IMR-90 (cell line): ENCODE results near the gene ACTR1A. TPM values are rescaled to one million over a fixed set of nuclear protein-coding genes. Genes with fewer than 3 reads are reported as not detected.

ENCODE experiments used
- ATAC-seq: fragments of 200-7000 bp; cut with Tn5 transposase; 2 replicates; pipeline ENCODE4 v1.9.1; 2020; ENCODE audit warnings: low read depth, mild to moderate bottlenecking, moderate library complexity
- BruUV-seq: library from RNA; stranded (reverse); fragments of 400-500 nt; replicated peaks from 2 replicates; lab custom pipeline; 2021; lab: Mats Ljungman, UMichigan
- CTCF ChIA-PET: fragments of 300-600 bp; formaldehyde crosslinking; extraction: SDS; loops from one replicate; lab custom pipeline; 2021; ENCODE audit warnings: antibody characterized with exemption; lab: Yijun Ruan, JAX
- POLR2A ChIA-PET: fragments of 300-600 bp; sonication (Branson Sonifier 250); formaldehyde crosslinking; loops from one replicate; lab custom pipeline; 2022; ENCODE audit warnings: antibody characterized with exemption; ENCODE audit not compliant: unreplicated experiment; lab: Charles Lee
- DNase-seq: peaks from one replicate; pipeline ENCODE4 v3.0.0; 2013
- H2AFZ ChIP-seq: replicated peaks from 2 replicates; pipeline ENCODE3; 2013; ENCODE audit warnings: low read length, mild to moderate bottlenecking; ENCODE audit not compliant: poor library complexity
- H2AK5ac ChIP-seq: 2 replicates; pipeline ENCODE4 v1.6.1; 2013; ENCODE audit warnings: low read depth, low read length, inconsistent platforms
- H2AK9ac ChIP-seq: replicated peaks from 2 replicates; pipeline ENCODE3; 2013; ENCODE audit warnings: mild to moderate bottlenecking, low read depth, low read length, moderate library complexity; ENCODE audit not compliant: poor library complexity
- H2BK120ac ChIP-seq: 2 replicates; pipeline ENCODE4 v1.6.1; 2013; ENCODE audit warnings: low read depth, low read length, inconsistent platforms
- H2BK15ac ChIP-seq: 3 replicates; pipeline ENCODE4 v1.6.1; 2013; ENCODE audit warnings: low read depth, low read length, inconsistent platforms
- H2BK20ac ChIP-seq: 2 replicates; pipeline ENCODE4 v1.6.1; 2013; ENCODE audit warnings: low read depth, mild to moderate bottlenecking, inconsistent platforms, low read length, moderate library complexity
- H2BK5ac ChIP-seq: 2 replicates; pipeline ENCODE4 v1.6.1; 2013; ENCODE audit warnings: mild to moderate bottlenecking, low read depth, low read length, inconsistent platforms; ENCODE audit not compliant: poor library complexity, severe bottlenecking
- H3K14ac ChIP-seq: replicated peaks from 2 replicates; pipeline ENCODE4 v1.6.1; 2013; ENCODE audit warnings: low read depth, low read length, inconsistent platforms
- H3K18ac ChIP-seq: 2 replicates; pipeline ENCODE4 v1.6.1; 2013; ENCODE audit warnings: low read depth, low read length, control low read depth
- H3K23ac ChIP-seq: 2 replicates; pipeline ENCODE4 v1.6.1; 2013; ENCODE audit warnings: low read depth, low read length, inconsistent platforms
- H3K27ac ChIP-seq: 2 replicates; pipeline ENCODE4 v1.5.1; 2013; ENCODE audit warnings: mild to moderate bottlenecking, control low read depth, low read length; ENCODE audit not compliant: insufficient read depth
- H3K27me3 ChIP-seq: 2 replicates; pipeline ENCODE4 v1.6.1; 2013; ENCODE audit warnings: low read length; ENCODE audit not compliant: control insufficient read depth, insufficient read depth
- H3K36me3 ChIP-seq: 2 replicates; pipeline ENCODE4 v1.6.1; 2013; ENCODE audit warnings: low read length, mixed read lengths; ENCODE audit not compliant: control insufficient read depth, insufficient read depth
- H3K4ac ChIP-seq: 2 replicates; pipeline ENCODE4 v1.6.1; 2013; ENCODE audit warnings: low read depth, low read length, inconsistent platforms
- H3K4me1 ChIP-seq: 2 replicates; pipeline ENCODE4 v1.6.1; 2013; ENCODE audit warnings: low read length, mixed read lengths; ENCODE audit not compliant: control insufficient read depth, insufficient read depth
- H3K4me2 ChIP-seq: 2 replicates; pipeline ENCODE4 v1.6.1; 2013; ENCODE audit warnings: low read depth, mild to moderate bottlenecking, control low read depth, low read length, moderate library complexity
- H3K4me3 ChIP-seq: 2 replicates; pipeline ENCODE4 v1.5.1; 2013; ENCODE audit warnings: low read depth, mild to moderate bottlenecking, control low read depth, low read length, moderate library complexity; ENCODE audit not compliant: insufficient read depth
- H3K56ac ChIP-seq: 2 replicates; pipeline ENCODE4 v1.6.1; 2013; ENCODE audit warnings: low read length, inconsistent platforms; ENCODE audit not compliant: insufficient read depth; ENCODE audit errors: extremely low read depth
- H3K79me1 ChIP-seq, 2 experiments: 2 replicates each; pipeline ENCODE4 v1.6.1; 2013; ENCODE audit warnings: low read length in 2 of 2, inconsistent platforms in 1 of 2, low read depth in 1 of 2
- H3K9ac ChIP-seq: 2 replicates; pipeline ENCODE4 v1.6.1; 2013; ENCODE audit warnings: low read depth, low read length, control low read depth
- H3K9me1 ChIP-seq: 2 replicates; pipeline ENCODE4 v1.6.1; 2013; ENCODE audit warnings: low read length, inconsistent platforms; ENCODE audit not compliant: insufficient read depth
- H3K9me3 ChIP-seq: 2 replicates; pipeline ENCODE4 v1.6.1; 2013; ENCODE audit warnings: low read length; ENCODE audit not compliant: control insufficient read depth, insufficient read depth
- H4K20me1 ChIP-seq: 2 replicates; pipeline ENCODE4 v1.6.1; 2013; ENCODE audit warnings: low read length, inconsistent platforms; ENCODE audit not compliant: insufficient read depth
- H4K5ac ChIP-seq: 2 replicates; pipeline ENCODE4 v1.6.1; 2013; ENCODE audit warnings: mild to moderate bottlenecking, low read depth, low read length, control low read depth
- H4K8ac ChIP-seq, 2 experiments: 2 replicates each; pipeline ENCODE4 v1.6.1; 2013; ENCODE audit warnings: low read depth in 2 of 2, low read length in 2 of 2, control low read depth in 1 of 2, inconsistent platforms in 1 of 2
- H4K91ac ChIP-seq: 2 replicates; pipeline ENCODE4 v1.6.1; 2013; ENCODE audit warnings: low read depth, low read length, inconsistent platforms; ENCODE audit not compliant: insufficient read depth
- BHLHE40 ChIP-seq: fragments of 150-350 bp; IDR thresholded peaks from 2 replicates; pipeline ENCODE4 v1.6.1; 2016; ENCODE audit warnings: mild to moderate bottlenecking, low read depth, low read length
- CTCF ChIP-seq: conservative IDR thresholded peaks from 2 replicates; pipeline ENCODE4 v1.5.1; 2012; ENCODE audit warnings: mild to moderate bottlenecking, low read depth, low read length, improper control_type of control experiment
- MAFK ChIP-seq: IDR thresholded peaks from 2 replicates; pipeline ENCODE4 v1.6.1; 2012; ENCODE audit warnings: low read depth, low read length, improper control_type of control experiment
- WGBS, 2 experiments: methylation state at CpG; one replicate each; pipeline versions ENCODE4 v1.1.5 to v1.1.7; 2013; ENCODE audit warnings: missing lambda C conversion rate in 2 of 2; ENCODE audit not compliant: insufficient read length in 1 of 2; ENCODE audit errors: extremely low coverage in 2 of 2; 5-methylcytosine and 5-hydroxymethylcytosine counted together
- dilution Hi-C: fragments of 300-500 bp; cut with HindIII; formaldehyde crosslinking; loops from one replicate; pipeline ENCODE4 v1.14.3; 2018; ENCODE audit warnings: low sequenced_read_pairs; ENCODE audit not compliant: unreplicated experiment
- in situ Hi-C: fragments of 300-500 bp; cut with MboI; formaldehyde crosslinking; loops from 3 replicates; pipeline ENCODE4 v1.14.3; 2019; ENCODE audit warnings: low sequenced_read_pairs, inconsistent platforms, mixed read lengths
- intact Hi-C: fragments of 100-400 bp; cut with micrococcal nuclease; formaldehyde crosslinking; loops from 2 replicates; pipeline ENCODE4 v1.10.0; 2022
- polyA plus RNA-seq, 3 experiments: library from polyadenylated mRNA; depleted of rRNA; stranded (reverse); fragments of >200 nt; gene quantifications; 2 replicates each; pipeline ENCODE4 v1.2.3, GENCODE V29; 2012; ENCODE audit warnings: low replicate concordance in 1 of 3
- total RNA-seq: library from RNA; depleted of rRNA; stranded (reverse); fragments of >200 nt; gene quantifications from 2 replicates; pipeline ENCODE4 v1.2.3, GENCODE V29; 2012

Gene ACTR1A
- total and polyA plus RNA-seq, 2 of the 4 experiments (the other 2 are of a cell fraction): 142 to 157 TPM

- no peak overlapping the region for H2BK5ac ChIP-seq
- H4K20me1 ChIP-seq: peaks cover 15% of the 10 kb centered on the region
- peaks cover 14 to 43% of the 10 kb centered on the region in 2 experiments; a peak in 3 of 4 replicates for H3K79me1 ChIP-seq
- H3K4me2 ChIP-seq: no peak overlapping the region
- WGBS, 2 experiments: no CpG with 5 or more reads among the region's 9 CpGs
- no peak overlapping the region for H3K14ac ChIP-seq
- intact Hi-C loops: no loop called here
- no peaks in the 10 kb centered on the region for H3K9me3 ChIP-seq
- dilution Hi-C loops: no loop called here
- no peak overlapping the region for H2AFZ ChIP-seq
- no peak overlapping the region for H3K4me3 ChIP-seq
- DNase-seq: no peak
- no peak for ATAC-seq
- no peak overlapping the region for H2BK15ac ChIP-seq
- no peak for TF ChIP-seq BHLHE40
- no peak for TF ChIP-seq CTCF
- TF ChIP-seq MAFK: no peak
- CTCF ChIA-PET: no interaction called here
- H3K4me1 ChIP-seq: peaks cover 19% of the 10 kb centered on the region
- no peaks in the 10 kb centered on the region for H3K27me3 ChIP-seq
- in situ Hi-C loops: no loop called here
- H3K9me1 ChIP-seq: peaks cover 19% of the 10 kb centered on the region
- no peak overlapping the region for H3K4ac ChIP-seq
- H3K56ac ChIP-seq: no peak overlapping the region
- no peak overlapping the region for H3K18ac ChIP-seq
- no peak overlapping the region for H2AK5ac ChIP-seq
- BruUV-seq: no TSS peak
- POLR2A ChIA-PET: no interaction called here
- H3K23ac ChIP-seq: no peak overlapping the region
- H3K36me3 ChIP-seq: peaks cover 8% of the 10 kb centered on the region
- H4K5ac ChIP-seq: no peak overlapping the region
- no peak overlapping the region for H4K91ac ChIP-seq
- H4K8ac ChIP-seq: no peak overlapping the region
- no peak overlapping the region for H3K9ac ChIP-seq
- H2BK20ac ChIP-seq: no peak overlapping the region
- no peak overlapping the region for H3K27ac ChIP-seq
- no peak overlapping the region for H2AK9ac ChIP-seq
- H2BK120ac ChIP-seq: no peak overlapping the region
Observed at GRCh38 chr10:102550636-102551210, 48.2 kb upstream of the ACTR1A start.
